Activated CD4-positive, alpha-beta T cell treated with anti-CD3 and anti-CD28 coated beads for 36 hours (primary cell): ENCODE results near the gene MYBPC2. TPM values are rescaled to one million over a fixed set of nuclear protein-coding genes. Genes with fewer than 3 reads are reported as not detected.

Experiments
- ATAC-seq: fragments of 200-7000 bp; cut with Tn5 transposase; one replicate; pipeline ENCODE4 v1.10.0; 2021; ENCODE audit warnings: mild to moderate bottlenecking, moderate library complexity
- CTCF ChIA-PET: fragments of 350-600 bp; sonication (Branson Sonifier 250); formaldehyde crosslinking; loops from one replicate; lab custom pipeline; 2021; ENCODE audit warnings: antibody characterized with exemption; lab: Charles Lee
- POLR2A ChIA-PET: fragments of 350-600 bp; sonication (Branson Sonifier 250); formaldehyde crosslinking; loops from one replicate; lab custom pipeline; 2021; ENCODE audit warnings: antibody characterized with exemption, inconsistent platforms; lab: Charles Lee
- DNase-seq: peaks from one replicate; pipeline ENCODE4 v3.0.0-alpha.2; 2020
- H3K27ac Mint-ChIP-seq: one replicate; pipeline ENCODE4 v1.8.0; 2021; ENCODE audit warnings: mixed read lengths
- H3K27me3 Mint-ChIP-seq: one replicate; pipeline ENCODE4 v1.8.0; 2021; ENCODE audit warnings: mixed read lengths
- H3K36me3 Mint-ChIP-seq: one replicate; pipeline ENCODE4 v1.8.0; 2021; ENCODE audit warnings: low read depth, mixed read lengths
- H3K4me1 Mint-ChIP-seq: one replicate; pipeline ENCODE4 v1.8.0; 2021; ENCODE audit warnings: mixed read lengths
- H3K4me3 Mint-ChIP-seq: one replicate; pipeline ENCODE4 v1.8.0; 2021; ENCODE audit warnings: mild to moderate bottlenecking, moderate library complexity, mixed read lengths
- H3K9me3 Mint-ChIP-seq: one replicate; pipeline ENCODE4 v1.8.0; 2021; ENCODE audit warnings: low read depth, mixed read lengths
- intact Hi-C, 2 experiments: fragments of 100-400 bp; cut with DNase I in 1 of 2; cut with micrococcal nuclease in 1 of 2; formaldehyde crosslinking; loops; one replicate each; pipeline versions ENCODE4 v1.14.2 to v1.15.1; 2022 to 2024; cut with DNase I, micrococcal nuclease
- total RNA-seq, 2 experiments: library from RNA; stranded (reverse); gene quantifications; one replicate each; pipeline ENCODE4 v1.2.3, GENCODE V29; 2021

Gene MYBPC2
- total RNA-seq, 2 experiments from 2014 or later: 0.14 to 0.30 TPM

DNA sequence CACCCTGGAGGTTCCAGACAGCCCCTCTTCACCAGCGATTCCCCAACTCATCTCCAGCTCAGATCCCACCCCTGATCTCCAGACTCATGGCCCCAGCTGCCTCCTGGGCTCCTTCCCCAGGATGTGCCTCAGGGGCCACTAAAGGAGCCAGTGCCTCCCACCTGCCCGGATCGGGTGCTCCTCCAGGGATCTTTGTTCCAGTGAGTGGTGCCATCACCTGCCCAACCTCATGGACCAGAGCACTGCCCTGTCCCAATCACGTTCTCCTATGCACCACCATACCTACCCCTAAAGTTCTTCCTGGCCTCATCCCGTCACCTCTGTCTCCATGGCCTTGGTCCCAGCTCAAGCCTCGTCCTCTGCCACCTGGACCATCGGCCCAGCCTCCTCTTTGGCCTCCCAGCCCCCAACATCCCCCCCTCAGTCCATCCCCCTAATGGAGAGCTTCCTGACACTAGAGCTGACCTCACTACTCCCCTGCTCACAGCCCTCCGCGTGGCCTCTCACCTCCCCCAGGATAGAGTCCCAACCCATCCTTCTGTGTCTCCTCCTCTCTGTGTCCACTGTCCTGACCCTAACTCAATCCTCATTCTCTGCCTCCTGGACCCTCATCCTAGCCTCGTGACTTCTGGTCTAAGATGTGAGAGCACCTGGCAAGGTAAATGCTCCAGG lies 52.7 kb downstream of the MYBPC2 start:
- ChIA-PET CTCF (no interaction called here), POLR2A (interaction anchor here (0.6 kb wide), 1 partner anchor 209 kb away, joined by 3 read pairs; no protein-coding TSS in a partner anchor)
- no peak overlapping the region for H3K4me3 Mint-ChIP-seq
- DNase-seq (no peak), ATAC-seq (no peak)
- intact Hi-C loops: loop anchor here in 1 of 2 experiments (5.0 kb wide), 1 partner anchor 72 kb away; no protein-coding TSS in a partner anchor
- H3K36me3 Mint-ChIP-seq: peaks cover 22% of the 10 kb centered on the region
- H3K4me1 Mint-ChIP-seq: peaks cover 11% of the 10 kb centered on the region
- peaks cover 3% of the 10 kb centered on the region for H3K9me3 Mint-ChIP-seq
- H3K27ac Mint-ChIP-seq: no peak overlapping the region
- H3K27me3 Mint-ChIP-seq: no peaks in the 10 kb centered on the region

DNA sequence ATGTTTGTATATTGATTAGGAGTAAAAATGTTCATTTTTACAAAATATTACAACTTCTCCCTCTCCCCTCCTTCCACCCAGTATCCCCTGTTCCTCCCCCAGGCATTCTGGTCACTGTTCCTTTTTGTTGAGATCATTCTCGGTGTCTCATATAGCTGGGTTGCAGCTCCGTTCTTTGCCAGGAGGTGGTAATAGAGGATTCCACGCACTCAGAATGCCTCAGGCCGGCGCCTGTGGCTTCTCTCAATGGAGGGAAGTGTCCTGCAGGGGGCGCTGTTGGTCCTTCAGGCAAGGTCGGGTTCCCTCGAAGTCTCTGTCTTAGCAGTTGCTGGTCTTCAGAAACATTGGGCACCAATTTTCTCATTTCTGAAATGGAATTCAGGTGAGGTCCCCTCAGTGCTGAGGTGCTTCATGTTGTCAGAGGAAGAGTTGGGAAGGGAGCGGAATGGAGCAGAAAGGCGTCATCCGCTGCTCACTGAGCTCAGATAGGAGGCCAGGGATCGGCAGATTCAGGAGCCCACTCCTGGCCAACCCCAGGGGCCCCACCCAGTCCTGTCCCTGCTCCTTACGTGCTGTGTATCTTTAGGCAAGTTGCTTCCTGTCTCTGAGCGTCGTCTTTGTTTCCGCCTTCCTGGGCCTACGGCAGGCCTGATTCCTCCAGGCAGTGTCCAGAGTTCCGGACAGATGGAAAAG lies 54.3 kb downstream of the MYBPC2 start:
- CTCF ChIA-PET: interaction anchor here (0.6 to 1.9 kb wide), 8 partner anchors 27 to 432 kb away, joined by 3 to 4 read pairs (median 3); no protein-coding TSS in a partner anchor
- intact Hi-C loops: loop anchor here in 1 of 2 experiments (5.0 kb wide), 1 partner anchor 70 kb away; no protein-coding TSS in a partner anchor
- ATAC-seq (peak; percentile 52), DNase-seq (peak; percentile 87)
- Mint-ChIP-seq H3K27ac (no peak overlapping the region), H3K9me3 (peaks cover 3% of the 10 kb centered on the region), H3K4me1 (peaks cover 25% of the 10 kb centered on the region), H3K27me3 (no peaks in the 10 kb centered on the region), H3K36me3 (peaks cover 22% of the 10 kb centered on the region), H3K4me3 (no peak overlapping the region)
- POLR2A ChIA-PET: interaction anchor here (0.5 to 0.6 kb wide), 2 partner anchors 34 to 396 kb away, joined by 3 to 5 read pairs; no protein-coding TSS in a partner anchor

- no peaks in the 10 kb centered on the region for H3K27me3 Mint-ChIP-seq
- CTCF ChIA-PET: interaction anchor here (1.9 kb wide), 1 partner anchor 28 kb away, joined by 4 read pairs; no protein-coding TSS in a partner anchor
- H3K4me1 Mint-ChIP-seq: peaks cover 31% of the 10 kb centered on the region
- no peak for ATAC-seq
- H3K4me3 Mint-ChIP-seq: no peak overlapping the region
- peaks cover 14% of the 10 kb centered on the region for H3K36me3 Mint-ChIP-seq
- POLR2A ChIA-PET: interaction anchor here (0.6 kb wide), 1 partner anchor 75 kb away, joined by 3 read pairs; no protein-coding TSS in a partner anchor
- H3K9me3 Mint-ChIP-seq: peaks cover 3% of the 10 kb centered on the region
- H3K27ac Mint-ChIP-seq: no peak overlapping the region
- intact Hi-C loops: loop anchor here in 1 of 2 experiments (5.0 kb wide), 1 partner anchor 69 kb away; no protein-coding TSS in a partner anchor
- DNase-seq: no peak
These were observed 55.9 kb downstream of the MYBPC2 start for GRCh38 chr19:50488389-50489194.

DNA sequence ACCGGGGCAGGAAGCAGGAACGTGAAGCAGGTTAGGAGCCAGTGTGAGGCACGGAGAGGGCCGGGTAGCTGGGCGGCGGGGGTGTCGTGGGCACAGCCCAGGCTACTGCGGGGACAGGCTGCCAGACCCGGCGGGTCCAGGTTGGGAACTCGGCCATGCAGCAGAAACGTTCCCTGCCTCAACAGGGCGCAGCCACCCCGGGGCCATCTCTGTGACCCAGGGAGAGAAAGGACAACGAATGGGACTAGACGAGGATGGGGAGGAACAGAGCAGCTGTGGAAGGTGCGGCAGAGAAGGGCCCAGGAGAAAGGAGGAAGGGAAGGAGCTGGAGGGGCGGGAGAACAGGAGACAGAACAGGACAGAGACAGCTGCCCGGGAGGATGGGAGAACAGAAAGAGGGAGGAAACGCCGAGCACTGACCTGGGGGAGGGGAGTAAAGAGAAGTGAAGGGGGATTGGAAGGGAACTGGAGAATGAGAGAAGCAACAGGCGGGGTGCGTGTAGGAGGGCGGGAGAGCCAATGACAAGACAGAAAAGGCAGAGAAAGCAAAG lies 56.8 kb downstream of the MYBPC2 start:
- no peak overlapping the region for H3K4me3 Mint-ChIP-seq
- peaks cover 31% of the 10 kb centered on the region for H3K4me1 Mint-ChIP-seq
- H3K9me3 Mint-ChIP-seq: peaks cover 3% of the 10 kb centered on the region
- ATAC-seq: no peak
- H3K27me3 Mint-ChIP-seq: no peaks in the 10 kb centered on the region
- DNase-seq: no peak
- H3K36me3 Mint-ChIP-seq: peaks cover 14% of the 10 kb centered on the region
- CTCF ChIA-PET: no interaction called here
- intact Hi-C loops: loop anchor here in 1 of 2 experiments (5.0 kb wide), 1 partner anchor 68 kb away; no protein-coding TSS in a partner anchor
- POLR2A ChIA-PET: no interaction called here
- H3K27ac Mint-ChIP-seq: no peak overlapping the region

DNA sequence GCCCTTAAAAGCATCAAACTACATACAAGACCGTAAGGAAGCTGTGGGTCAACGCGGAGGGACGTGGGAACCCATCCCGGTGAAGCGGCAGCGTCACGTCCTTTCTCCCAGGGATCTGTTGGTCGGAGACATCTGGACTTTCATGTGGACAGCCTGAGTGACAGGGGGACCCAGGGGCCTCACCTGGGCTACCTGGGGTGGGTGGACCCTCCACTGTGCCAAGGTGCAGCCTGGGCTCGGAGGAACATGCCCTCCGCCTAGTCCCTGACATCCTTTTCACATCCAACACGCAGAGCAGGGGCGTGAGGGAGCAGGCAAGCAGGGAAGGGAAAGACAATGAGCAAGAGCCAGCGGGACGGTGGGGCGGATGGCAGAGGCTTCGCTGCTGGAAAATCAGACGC lies 57.7 kb downstream of the MYBPC2 start:
- Mint-ChIP-seq H3K9me3 (peaks cover 3% of the 10 kb centered on the region), H3K4me1 (peaks cover 31% of the 10 kb centered on the region), H3K36me3 (peaks cover 11% of the 10 kb centered on the region), H3K4me3 (no peak overlapping the region), H3K27ac (no peak overlapping the region), H3K27me3 (no peaks in the 10 kb centered on the region)
- ATAC-seq (no peak), DNase-seq (no peak)
- ChIA-PET POLR2A (no interaction called here), CTCF (interaction anchor here (0.6 kb wide), 1 partner anchor 225 kb away, joined by 3 read pairs; no protein-coding TSS in a partner anchor)
- intact Hi-C loops: no loop called here

DNA sequence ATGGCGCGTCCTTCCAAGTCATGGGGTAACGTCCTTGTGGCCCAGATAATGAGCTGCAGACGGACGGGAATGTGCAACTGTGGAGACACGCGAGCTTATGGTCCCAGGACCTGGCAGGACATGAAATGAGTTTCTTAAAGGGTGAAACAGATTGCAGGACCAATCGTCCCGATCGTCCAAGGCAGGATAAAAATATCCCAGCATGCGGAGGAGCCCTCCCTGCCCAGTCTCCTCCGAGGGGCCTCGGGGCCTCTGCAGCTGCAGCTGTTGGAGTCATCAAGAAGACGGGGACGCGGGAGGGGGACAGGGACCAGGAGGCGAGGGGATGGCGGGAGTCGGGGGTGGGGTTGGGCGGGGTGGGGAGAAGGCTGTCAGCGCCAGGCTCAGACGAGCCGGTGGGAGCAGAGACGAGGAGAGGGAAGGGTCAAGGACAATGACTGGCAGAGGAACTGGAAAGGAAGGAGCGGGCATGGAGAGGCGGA lies 58.3 kb downstream of the MYBPC2 start:
- ChIA-PET CTCF (no interaction called here), POLR2A (no interaction called here)
- Mint-ChIP-seq H3K4me3 (no peak overlapping the region), H3K27ac (no peak overlapping the region), H3K9me3 (peaks cover 3% of the 10 kb centered on the region), H3K36me3 (peaks cover 6% of the 10 kb centered on the region), H3K27me3 (no peaks in the 10 kb centered on the region), H3K4me1 (peaks cover 31% of the 10 kb centered on the region)
- no peak for ATAC-seq
- DNase-seq: no peak
- intact Hi-C loops: no loop called here

- no peaks in the 10 kb centered on the region for H3K9me3 Mint-ChIP-seq
- ChIA-PET POLR2A (no interaction called here), CTCF (no interaction called here)
- peak; percentile 96 for ATAC-seq
- intact Hi-C loops: no loop called here
- DNase-seq: peak; percentile 64
- H3K27ac Mint-ChIP-seq: peak overlapping the region; percentile 39
- H3K36me3 Mint-ChIP-seq: no peaks in the 10 kb centered on the region
- no peak overlapping the region for H3K4me3 Mint-ChIP-seq
- H3K4me1 Mint-ChIP-seq: peaks cover 25% of the 10 kb centered on the region
- no peaks in the 10 kb centered on the region for H3K27me3 Mint-ChIP-seq
These were observed 59.8 kb downstream of the MYBPC2 start for GRCh38 chr19:50492303-50493052.

DNA sequence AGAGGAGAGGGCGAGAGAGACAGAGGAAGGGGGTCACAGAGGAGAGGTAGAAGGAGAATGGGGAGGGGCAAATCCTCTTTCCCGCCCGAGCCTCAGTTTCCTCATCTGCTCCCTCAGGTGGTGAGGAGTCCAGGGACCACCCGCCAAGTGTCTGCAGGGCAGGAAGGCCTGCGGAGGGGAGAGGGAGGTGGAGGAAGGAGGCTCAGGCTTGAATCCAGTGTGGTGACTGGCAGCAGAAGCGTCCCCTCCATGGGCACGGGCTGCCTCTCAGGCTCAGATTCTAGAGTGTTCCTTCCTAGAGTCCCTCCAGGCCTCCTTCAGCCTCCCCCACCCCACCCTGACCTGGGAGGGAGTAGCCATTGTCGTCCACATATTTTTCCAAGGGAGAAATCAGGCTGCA lies 60.5 kb downstream of the MYBPC2 start:
- CTCF ChIA-PET: no interaction called here
- H3K27ac Mint-ChIP-seq: no peak overlapping the region

GRCh38 chr19:50494186-50495019 lies 61.7 kb downstream of the MYBPC2 start:
- no peak for DNase-seq

More for the DNA sequence above, 60.5 kb downstream of the MYBPC2 start:
- no peaks in the 10 kb centered on the region for H3K27me3 Mint-ChIP-seq
- ATAC-seq (no peak), DNase-seq (no peak)
- POLR2A ChIA-PET: no interaction called here
- H3K36me3 Mint-ChIP-seq: no peaks in the 10 kb centered on the region
- peaks cover 25% of the 10 kb centered on the region for H3K4me1 Mint-ChIP-seq
- intact Hi-C loops: no loop called here
- H3K4me3 Mint-ChIP-seq: no peak overlapping the region
- H3K9me3 Mint-ChIP-seq: no peaks in the 10 kb centered on the region

More at GRCh38 chr19:50494186-50495019, 61.7 kb downstream of the MYBPC2 start:
- H3K36me3 Mint-ChIP-seq: no peaks in the 10 kb centered on the region
- no peaks in the 10 kb centered on the region for H3K27me3 Mint-ChIP-seq
- CTCF ChIA-PET: no interaction called here
- no peak overlapping the region for H3K4me3 Mint-ChIP-seq
- no peaks in the 10 kb centered on the region for H3K9me3 Mint-ChIP-seq
- H3K4me1 Mint-ChIP-seq: peaks cover 22% of the 10 kb centered on the region
- H3K27ac Mint-ChIP-seq: no peak overlapping the region
- POLR2A ChIA-PET: interaction anchor here (0.6 kb wide), 1 partner anchor 10 kb away, joined by 8 read pairs; no protein-coding TSS in a partner anchor
- no peak for ATAC-seq
- intact Hi-C loops: no loop called here
